Daoy (cell line): Measurements from ENCODE around the gene SCLT1. TPM values are rescaled to one million over a fixed set of nuclear protein-coding genes. Genes with fewer than 3 reads are reported as not detected.
"Not testable (repeated sequence)": the region's sequence is repeated elsewhere in the genome, so short reads cannot be mapped to it uniquely, and the experiment has no call there.

Experiments
- DNase-seq: peaks from one replicate; pipeline ENCODE4 v3.0.0-alpha.2; 2015; ENCODE audit warnings: low read depth
- total RNA-seq: library from RNA; depleted of rRNA; stranded (reverse); fragments of >200 nt; shearing (Covaris generic); gene quantifications from 2 replicates; pipeline ENCODE4 v1.2.3, GENCODE V29; 2014

SCLT1 gene
- total RNA-seq, 1 experiment from 2014 or later: 10.3 TPM

DNA sequence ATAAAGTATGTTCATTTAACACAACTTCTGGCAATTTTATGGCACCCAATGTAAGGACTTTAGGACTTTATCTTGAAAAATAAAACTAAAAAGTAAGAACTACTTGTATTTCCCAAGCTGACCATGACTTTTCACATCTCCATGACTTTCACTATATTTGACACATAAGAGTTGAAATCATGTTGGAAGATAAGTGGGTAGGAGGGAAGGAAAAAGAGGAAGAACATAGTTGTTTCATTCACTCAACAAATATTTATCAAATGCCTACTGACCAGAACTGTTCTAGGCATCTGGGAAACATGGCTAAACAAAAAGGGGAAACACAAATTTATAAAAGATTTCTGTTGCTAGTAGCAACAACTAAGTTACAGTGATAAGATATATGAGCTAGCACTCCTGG, 16.0 kb downstream of the SCLT1 start:
- no peak for DNase-seq

DNA sequence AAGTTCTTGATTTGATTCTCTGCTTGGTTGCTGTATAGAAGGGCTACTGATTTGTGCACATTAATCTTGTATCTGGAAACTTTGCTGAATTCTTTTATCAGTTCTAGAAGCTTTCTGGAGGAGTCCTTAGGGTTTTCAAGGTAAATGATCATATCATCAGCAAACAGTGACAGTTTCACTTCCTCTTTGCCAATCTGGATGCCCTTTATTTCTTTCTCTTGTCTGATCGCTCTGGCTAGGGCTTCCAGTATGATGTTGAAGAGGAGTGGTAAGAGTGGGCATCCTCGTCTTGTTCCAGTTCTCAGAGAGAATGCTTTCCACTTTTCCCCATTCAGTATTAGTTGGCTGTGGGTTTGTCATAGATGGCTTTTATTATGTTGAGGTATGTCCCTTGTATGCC, 23.8 kb downstream of the SCLT1 start:
- not testable (repeated sequence) for DNase-seq

DNA sequence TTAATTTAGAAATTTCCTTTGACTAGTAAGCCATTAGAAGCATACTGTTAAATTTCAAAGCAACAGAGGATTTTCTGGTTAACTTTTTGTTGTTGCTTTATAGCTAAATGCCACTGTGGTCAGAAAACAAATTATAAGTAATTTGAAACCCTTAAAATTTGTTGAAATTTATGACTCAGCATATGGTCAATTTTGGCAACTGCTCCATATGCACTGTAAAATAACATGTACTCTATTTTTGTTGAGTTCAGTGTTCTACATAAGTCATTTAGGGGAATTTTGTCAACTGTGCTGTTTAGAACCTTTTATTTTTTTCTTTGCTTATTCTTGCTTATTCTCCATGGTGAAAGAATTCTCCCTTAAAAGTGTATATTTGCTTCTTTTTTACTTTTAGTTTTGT, 28.6 kb downstream of the SCLT1 start:
- no peak for DNase-seq

DNA sequence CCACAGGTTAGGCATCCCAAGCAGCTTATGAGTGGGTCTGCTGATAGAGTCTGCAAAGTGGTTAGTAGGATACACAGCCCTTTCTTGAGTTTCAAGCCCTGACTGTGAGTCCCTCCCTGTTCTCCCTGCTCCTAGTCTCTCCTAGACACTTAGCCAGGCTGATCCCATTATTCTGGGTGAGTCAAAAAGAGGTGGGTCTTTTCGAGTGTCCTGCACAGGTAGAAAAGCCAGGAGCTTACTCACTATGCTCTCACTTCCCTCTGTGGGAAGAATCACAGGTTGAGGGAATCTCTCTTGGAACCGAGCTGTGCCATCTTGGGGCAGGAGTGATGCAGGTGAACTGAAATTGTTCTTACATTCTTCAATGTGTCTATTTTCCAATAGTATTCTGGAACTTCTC, 29.7 kb downstream of the SCLT1 start:
- no peak for DNase-seq

DNA sequence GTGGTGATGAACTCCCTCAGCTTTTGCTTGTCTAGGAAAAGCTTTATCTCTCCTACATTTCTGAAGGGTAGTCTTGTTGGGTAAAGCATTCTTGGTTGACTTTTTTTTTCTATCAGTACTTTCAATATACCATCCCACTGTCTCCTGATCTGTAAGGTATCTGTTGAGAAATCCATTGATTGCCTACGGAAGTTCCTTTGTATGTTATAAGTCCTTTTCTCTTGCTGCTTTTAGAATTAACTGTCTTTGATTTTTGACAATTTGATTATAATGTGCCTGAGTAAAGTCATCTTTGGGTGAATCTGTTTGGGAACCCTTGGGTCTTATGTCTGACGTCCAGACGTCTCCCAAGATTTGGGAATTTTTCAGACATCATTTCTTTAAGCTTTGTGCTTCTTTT, 30.8 kb downstream of the SCLT1 start:
- no peak for DNase-seq

DNA sequence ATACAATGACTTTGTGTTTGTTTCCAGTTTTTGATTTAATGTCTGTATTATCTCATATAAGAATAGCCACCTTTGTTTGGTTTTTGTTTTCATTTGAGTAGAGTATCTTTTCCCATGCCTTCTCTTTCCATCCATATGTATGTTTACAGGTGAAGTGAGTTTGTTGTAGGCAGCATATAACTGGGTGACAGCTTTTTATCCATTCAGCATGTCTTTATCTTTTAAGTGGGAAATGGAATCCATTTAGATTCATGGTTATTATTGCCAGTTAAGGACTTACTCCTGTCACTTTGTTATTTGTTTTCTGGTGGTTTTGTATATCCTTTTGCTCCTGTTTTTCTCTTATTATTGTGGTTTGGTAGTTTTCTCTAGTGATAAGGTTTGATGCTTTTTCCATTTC, 34.3 kb downstream of the SCLT1 start:
- DNase-seq: no peak

DNA sequence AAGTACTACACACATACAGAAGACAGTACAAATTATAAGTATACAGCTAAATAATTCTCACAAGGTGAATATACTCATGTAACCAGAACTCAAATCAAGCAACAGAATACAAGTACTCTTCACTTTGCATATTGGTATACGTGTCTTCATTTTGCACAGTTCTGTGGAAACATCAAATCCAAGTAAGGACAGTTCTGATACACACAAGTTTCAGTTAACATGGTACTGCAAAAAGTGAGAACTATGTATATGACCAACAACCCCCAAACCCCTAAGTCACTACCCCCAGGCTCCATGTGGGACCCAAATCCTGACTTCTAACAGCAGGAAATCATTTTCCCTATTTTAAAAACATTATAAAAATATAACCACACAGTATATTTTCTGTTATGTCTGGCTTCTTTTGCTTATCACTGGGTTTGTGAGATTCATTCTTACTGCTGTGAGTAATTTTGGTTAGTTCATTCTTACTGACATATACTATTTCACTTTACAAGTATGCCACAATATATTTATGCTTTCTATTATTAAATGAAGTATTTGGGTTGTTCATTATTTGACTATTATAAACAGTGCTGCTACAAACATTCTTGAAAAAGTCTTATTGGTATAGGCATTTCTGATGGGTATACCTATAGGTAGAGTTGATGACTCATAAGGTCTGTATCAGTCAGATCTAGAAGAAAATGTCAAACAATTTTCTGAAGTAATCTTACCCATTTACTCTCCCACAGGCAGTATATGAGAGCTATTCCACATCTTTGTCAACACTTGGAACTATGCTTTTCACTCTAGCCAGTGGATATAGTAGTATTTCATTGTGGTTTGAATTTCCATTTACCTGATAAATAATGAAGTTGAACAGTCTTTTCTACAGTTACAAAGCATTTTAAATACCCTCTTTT, 47.0 kb downstream of the SCLT1 start:
- no peak for DNase-seq

DNA sequence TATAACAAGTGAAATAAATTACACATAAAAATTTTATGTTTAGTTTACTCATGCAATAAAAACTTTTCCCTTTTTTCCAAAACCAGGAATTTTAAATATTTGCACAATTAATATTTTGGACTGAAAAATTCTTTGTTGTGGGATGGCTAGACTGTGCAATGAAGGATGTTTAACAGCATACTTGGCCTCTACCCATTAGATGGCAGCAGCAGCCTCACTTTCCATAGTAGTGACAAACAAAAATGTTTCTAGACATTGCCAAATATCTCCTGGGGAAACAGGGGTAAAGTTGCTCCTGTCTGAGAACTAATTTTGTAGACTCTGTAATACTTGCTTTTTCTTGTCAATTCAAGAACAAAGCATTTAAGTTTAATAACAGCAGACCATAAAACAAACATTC, 49.8 kb downstream of the SCLT1 start:
- no peak for DNase-seq

DNA sequence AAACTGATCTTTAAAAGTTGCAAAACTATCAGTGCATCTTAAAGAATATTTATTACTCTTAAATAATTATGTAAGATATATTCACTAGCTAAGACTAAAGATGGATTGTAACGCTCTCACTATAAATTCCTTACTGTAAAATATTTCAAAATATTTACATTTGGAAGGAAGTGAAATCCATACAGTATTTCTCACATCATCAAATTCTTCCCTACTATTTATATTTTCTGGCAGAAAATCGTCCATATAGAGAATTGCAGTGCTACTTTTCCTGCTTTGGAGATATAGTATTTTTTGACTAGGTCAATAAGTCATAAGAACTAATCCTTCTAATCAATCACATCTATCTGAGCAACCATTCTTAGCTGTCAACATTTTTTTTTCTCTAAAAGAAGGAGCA, 52.9 kb downstream of the SCLT1 start:
- no peak for DNase-seq

DNA sequence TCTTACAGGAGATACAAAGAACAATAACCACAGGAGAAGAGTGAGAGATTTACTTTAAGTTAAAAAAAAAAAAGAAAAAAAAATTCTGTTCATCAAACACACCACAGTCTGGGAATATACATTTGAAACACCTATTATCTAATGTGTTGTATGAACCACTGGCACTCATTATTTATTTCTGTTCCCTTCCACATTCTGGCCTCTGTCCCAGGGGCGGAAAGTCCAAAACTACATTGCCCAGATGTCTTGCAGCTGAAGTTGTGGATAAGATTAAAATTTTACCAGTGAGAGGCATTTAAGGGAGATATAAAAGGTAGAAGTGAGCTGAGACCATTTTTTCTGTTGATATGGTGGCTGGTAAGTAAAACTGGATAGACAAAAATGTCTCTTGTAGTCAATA, 56.2 kb downstream of the SCLT1 start:
- DNase-seq: no peak

DNA sequence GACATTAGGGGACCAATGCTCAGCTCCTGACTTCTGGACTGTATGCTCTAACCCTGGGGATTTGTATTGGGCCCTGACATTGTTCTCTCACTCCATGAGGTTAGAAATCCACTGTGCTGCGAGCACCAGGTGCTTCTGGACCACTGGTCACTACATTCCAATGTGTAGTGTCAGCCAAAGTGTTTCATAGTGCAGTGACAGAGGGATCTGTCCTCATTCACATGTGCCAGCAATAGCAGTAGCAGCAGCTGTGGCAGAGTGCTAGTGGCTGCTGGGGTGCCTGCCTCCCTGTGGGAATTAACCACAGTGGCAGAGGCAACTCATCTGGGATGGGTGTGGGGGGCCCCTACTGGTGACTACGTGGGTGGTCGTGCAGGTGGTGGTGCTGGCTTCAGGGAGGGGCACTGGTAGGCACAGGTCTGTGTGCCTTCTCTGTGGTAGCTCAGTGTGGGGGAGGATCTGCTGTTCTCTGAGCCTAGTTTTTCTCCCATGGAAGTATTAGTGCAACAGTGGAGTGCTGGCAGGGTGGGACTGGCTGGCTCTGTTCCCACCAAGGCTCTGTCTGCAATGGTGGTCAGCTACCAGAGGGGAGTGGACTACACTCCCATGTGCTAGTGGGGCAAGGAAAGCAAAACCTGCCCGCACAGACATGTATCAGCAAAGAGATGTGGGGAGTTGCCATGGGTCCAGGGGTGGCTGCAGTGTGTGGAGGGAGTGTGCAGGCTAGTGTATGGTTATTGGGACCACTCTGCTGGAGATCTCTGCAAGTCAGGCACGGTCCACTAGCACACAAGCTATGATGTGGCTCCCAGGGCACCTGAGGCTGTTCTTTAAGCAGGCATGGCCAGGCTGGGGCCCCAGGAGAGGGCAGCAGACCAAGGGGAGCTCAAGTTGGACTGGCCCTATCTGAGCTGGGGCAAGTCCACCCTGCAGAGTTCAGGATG, 78.5 kb downstream of the SCLT1 start:
- no peak for DNase-seq

DNA sequence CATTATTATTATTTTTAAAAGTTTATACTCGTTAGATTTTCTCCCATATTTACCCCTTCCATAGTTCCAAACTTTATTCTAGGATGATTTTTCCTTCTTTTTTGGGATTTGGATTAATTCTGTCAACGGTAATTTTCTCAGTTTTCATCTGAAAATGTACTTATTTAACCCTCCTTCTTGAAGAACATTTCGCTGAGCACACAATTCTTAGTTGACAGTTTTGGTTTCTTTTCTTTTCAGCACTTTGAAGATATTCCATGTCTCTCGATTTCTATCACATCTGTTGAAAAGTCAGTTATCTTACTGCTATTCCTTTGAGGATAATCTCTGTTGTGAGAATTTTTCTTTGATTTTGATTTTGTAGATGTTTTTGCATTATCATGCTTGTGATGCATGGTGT, 85.2 kb downstream of the SCLT1 start:
- no peak for DNase-seq

DNA sequence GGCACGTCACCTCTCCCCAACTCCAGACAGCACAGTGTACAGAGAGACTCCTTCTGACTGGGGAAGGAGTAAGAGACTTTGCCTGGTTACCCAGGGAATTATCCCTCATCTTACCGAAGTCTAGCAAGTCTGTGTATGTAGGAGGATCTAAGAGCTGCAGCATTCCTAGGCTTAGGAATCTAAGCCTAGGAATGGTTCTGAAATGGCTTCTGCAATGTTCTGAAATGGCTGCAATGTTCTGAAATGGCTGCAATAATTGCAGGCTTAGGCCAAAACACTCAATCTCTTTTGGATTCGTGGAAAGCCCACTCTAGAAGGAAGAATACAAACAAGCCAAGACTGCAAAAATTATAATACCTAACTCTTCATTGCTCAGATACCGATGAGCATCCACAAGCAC, 106.4 kb downstream of the SCLT1 start:
- no peak for DNase-seq

DNA sequence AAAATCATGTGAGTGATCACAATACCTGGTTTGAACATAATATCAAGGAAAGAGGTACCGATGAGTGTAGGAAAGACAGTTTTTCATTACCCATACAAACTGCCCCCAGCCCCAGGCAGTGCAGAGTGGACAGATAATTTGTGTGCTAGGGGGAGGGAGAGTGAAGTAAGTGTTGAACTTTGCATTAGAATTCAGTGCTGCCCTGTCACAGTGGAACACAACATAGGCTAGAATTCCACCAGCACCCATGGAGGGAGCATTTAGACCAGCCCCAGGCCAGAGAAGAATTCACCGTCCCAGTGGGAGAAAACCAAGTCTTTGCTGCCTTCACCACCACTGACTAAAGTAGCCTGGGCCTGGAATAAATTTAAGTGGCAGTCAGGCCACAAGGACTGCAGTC, 107.3 kb downstream of the SCLT1 start:
- no peak for DNase-seq

DNA sequence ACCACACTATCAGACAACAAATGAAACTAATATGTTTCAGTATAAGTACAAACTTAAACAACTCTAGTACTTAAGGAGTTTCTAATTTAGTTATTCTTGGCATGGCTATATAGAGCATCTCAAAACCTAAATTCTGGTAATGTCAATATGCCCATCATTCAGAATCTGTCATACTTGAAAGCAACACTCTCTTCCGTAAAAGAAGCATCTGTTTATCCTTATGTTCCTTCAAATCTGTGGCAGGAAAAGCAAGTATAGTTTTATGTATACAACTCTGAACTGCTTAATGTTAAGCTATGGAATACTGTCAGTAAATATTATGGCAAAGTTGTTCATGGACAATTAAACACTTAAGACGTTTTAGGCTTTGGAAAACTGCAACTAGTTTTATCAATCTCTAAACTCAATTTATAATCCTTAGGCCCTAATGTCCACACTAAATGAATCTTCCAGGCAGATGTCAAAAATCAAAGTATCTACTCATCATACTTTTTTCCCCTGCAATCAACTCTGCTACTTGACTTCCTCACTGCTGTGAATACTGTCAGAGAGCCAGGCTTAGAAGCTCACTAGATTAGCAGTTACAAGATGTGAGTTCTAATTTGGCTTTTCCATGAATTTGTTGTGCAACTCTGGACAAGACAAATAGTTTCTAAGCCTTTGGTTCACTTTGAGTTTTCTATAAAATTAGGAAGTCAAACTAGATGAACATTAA, 109.4 kb downstream of the SCLT1 start:
- no peak for DNase-seq

DNA sequence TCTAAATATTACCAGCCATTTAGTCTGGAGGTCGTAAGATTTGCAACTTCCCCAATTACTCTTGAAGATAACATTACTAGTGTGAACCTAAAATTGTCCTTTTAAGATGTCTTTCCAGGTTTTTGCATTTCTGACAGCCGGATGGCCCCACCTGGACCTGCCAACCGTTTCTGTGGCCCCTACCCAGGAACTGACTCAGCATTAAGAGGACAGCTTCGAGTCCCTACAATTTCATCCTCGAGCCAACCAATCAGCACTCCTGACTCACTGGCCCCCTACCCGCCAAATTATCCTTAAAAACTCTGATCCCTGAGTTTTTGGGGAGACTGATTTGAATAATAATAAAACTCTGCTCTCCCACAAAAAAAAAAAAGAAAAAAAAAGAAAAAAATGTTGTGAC, 112.0 kb downstream of the SCLT1 start:
- DNase-seq: no peak

DNA sequence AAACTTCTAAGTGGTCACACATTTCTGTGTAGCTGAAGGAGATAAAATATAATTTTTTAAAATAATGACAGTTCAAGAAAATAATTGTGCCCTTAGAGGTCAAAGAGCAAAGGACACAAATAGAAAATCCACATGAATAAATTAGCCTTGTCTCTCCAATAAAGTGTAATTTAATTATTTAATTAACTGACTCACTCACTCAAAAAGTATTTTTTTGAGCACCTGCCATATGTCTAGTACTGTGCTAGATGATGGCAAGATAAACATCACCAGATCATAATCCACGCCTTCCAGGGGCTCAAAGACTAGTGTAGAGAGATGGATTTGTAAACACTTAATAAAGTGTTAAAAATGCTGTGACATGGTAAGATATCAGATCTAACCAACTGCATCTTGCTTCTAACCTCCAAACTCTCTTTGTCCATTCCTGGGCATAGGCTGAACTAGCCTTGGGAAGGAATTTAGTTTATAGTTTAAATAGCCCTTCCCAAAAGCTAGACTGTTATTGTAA, 112.5 kb downstream of the SCLT1 start:
- no peak for DNase-seq

DNA sequence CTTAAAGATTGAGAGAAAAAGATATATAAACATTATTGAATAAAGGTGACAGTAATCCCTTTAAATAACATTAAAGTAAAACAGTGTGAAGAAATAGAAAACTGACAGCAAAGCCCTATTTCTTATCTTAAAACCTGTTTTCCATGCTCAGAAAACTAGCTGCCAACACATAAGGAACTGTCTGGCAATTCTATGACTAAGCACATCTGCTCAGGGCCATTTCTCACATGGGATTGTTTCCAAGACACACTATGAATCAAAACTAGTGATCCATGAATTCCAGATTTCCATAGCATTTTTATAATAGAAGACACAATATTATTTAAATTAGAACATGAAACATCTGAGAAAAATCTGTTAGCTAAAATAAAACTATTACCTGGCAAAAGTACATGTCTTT, 113.4 kb downstream of the SCLT1 start:
- peak; percentile 45 for DNase-seq

DNA sequence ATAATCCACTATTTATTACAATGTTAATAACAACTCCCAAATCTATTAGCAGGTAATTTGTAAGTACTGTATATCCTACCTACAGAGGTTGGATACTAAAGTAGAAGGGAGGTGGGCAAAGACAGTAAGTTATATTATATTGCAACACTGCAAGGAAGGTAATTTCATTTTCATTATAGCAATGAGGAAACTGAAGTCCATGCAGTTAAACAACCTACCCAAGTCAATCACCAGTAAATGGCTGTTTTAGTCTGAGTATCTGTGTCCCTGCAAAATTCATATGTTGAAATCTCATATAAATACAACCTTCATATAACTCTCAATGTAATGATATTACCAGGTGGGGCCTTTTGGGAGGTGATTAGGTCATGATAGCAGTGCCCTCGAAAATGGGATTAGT, 114.4 kb downstream of the SCLT1 start:
- DNase-seq: no peak

DNA sequence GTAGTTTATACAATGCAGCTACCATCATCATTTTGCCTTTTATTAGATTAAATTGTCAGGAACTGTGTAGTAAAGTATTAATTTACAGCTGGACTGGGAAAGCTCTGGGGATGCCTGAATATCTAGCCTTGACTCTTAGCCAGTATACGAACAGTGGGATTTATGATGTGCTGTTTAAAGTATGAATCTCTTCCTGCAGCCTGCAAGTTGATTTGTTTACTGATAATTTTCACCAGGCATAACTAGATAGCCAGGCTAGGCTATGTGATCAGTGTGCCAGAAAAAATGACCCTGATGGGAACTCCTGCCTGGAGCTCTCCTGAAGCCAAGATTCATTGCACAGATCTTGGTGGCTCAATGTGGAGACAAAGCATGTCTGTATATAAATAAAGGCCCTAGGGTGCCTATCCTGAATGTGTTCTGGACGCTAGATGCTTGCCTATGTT, 119.2 kb downstream of the SCLT1 start:
- DNase-seq: no peak

DNA sequence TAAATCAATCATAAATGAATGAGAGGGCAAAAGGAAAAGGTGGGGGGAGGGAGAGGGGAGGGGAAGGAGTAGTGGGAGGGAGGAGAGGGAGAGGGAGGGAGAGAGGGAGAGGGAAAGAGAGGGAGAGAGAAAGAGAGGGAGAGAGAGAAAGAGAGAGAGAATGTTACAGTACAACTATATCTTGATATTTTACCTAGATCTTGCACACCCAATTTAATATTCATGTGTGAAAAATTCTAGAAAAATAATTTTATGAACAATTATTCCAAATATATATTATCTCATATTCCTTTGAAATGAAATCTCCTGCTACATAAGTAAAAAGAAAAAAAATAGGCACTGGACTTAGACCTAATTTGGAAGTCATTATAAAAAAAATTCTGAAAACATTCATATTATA, 120.0 kb downstream of the SCLT1 start:
- DNase-seq: no peak

DNA sequence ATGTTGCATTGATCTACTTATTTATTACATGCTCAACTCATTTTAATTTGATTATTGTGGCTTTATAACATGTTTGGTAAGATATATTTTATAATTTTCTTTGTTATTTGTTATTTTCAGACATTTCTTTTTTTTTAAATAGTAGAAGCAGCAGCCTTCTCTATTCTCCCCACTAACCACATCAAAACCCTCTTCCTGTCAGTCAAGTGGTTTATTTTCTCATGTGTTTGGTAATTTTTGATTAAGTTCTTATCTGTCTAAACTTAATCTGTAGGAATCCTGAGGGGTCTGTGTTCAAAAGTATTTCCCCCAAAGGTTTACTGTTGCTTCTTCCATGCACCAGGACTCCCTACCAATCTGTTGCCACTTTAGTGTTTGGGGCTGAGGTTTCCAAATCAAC, 131.9 kb downstream of the SCLT1 start:
- no peak for DNase-seq
